Glutamatergic neuron (in vitro differentiated cells): Measurements from ENCODE around the gene PRAC1. TPM values are rescaled to one million over a fixed set of nuclear protein-coding genes. Genes with fewer than 3 reads are reported as not detected.

Experiments
- DNase-seq: peaks from one replicate; pipeline ENCODE4 v3.0.0; 2022
- H3K27ac Mint-ChIP-seq: one replicate; pipeline ENCODE4 v1.8.0; 2020; ENCODE audit warnings: mild to moderate bottlenecking, mixed read lengths, inconsistent platforms; ENCODE audit not compliant: unreplicated experiment
- H3K27me3 Mint-ChIP-seq: one replicate; pipeline ENCODE4 v1.8.0; 2020; ENCODE audit warnings: mild to moderate bottlenecking, moderate library complexity, mixed read lengths, inconsistent platforms; ENCODE audit not compliant: unreplicated experiment
- H3K36me3 Mint-ChIP-seq: one replicate; pipeline ENCODE4 v1.8.0; 2020; ENCODE audit warnings: mild to moderate bottlenecking, mixed read lengths, inconsistent platforms; ENCODE audit not compliant: unreplicated experiment
- H3K4me1 Mint-ChIP-seq: one replicate; pipeline ENCODE4 v1.8.0; 2020; ENCODE audit warnings: mild to moderate bottlenecking, low read depth, mixed read lengths, inconsistent platforms; ENCODE audit not compliant: unreplicated experiment
- H3K4me3 Mint-ChIP-seq: one replicate; pipeline ENCODE4 v1.8.0; 2020; ENCODE audit warnings: mild to moderate bottlenecking, mixed read lengths, inconsistent platforms; ENCODE audit not compliant: unreplicated experiment
- H3K9me3 Mint-ChIP-seq: one replicate; pipeline ENCODE4 v1.8.0; 2020; ENCODE audit warnings: mild to moderate bottlenecking, moderate library complexity, mixed read lengths, inconsistent platforms; ENCODE audit not compliant: unreplicated experiment
- CTCF ChIP-seq: fragments of 200-600 bp; sonication (generic); IDR thresholded peaks from one replicate; pipeline ENCODE4 v1.5.0; 2021; ENCODE audit not compliant: partially characterized antibody, unreplicated experiment
- total RNA-seq: library from RNA; stranded (reverse); fragmentation: NEBNext Ultra II Directional; extraction: Animal tissue kit (Norgen Biotek cat#: 25700); gene quantifications from one replicate; pipeline ENCODE4 v1.2.1, GENCODE V29; 2021; ENCODE audit not compliant: unreplicated experiment

The PRAC1 gene
- total RNA-seq, 1 donor from 2014 or later = not detected

GRCh38 chr17:48711128-48711527 lies 11.2 kb downstream of the PRAC1 start:
- no peak overlapping the region for H3K27ac Mint-ChIP-seq
- peaks cover 2% of the 10 kb centered on the region for H3K9me3 Mint-ChIP-seq
- no peaks in the 10 kb centered on the region for H3K4me1 Mint-ChIP-seq
- TF ChIP-seq CTCF = no peak
- no peaks in the 10 kb centered on the region for H3K36me3 Mint-ChIP-seq
- DNase-seq = no peak
- no peak overlapping the region for H3K4me3 Mint-ChIP-seq
- peaks cover 2% of the 10 kb centered on the region for H3K27me3 Mint-ChIP-seq

- TF ChIP-seq CTCF = no peak
- Mint-ChIP-seq H3K27ac (peak overlapping the region; percentile 76), H3K4me1 (peaks cover 10% of the 10 kb centered on the region), H3K27me3 (peaks cover 3% of the 10 kb centered on the region), H3K9me3 (peaks cover 2% of the 10 kb centered on the region), H3K4me3 (no peak overlapping the region), H3K36me3 (no peaks in the 10 kb centered on the region)
- DNase-seq = no peak
These were observed 17.7 kb downstream of the PRAC1 start for GRCh38 chr17:48704361-48705248.

- Mint-ChIP-seq H3K36me3 (no peaks in the 10 kb centered on the region), H3K27me3 (peaks cover 3% of the 10 kb centered on the region)
- no peak for DNase-seq
These were observed 20.3 kb downstream of the PRAC1 start for GRCh38 chr17:48701864-48702532.

GRCh38 chr17:48693178-48693577 lies 29.1 kb downstream of the PRAC1 start:
- no peaks in the 10 kb centered on the region for H3K4me1 Mint-ChIP-seq
- H3K4me3 Mint-ChIP-seq = no peak overlapping the region
- H3K9me3 Mint-ChIP-seq = no peaks in the 10 kb centered on the region
- TF ChIP-seq CTCF = no peak
- H3K36me3 Mint-ChIP-seq = peaks cover 6% of the 10 kb centered on the region
- no peak overlapping the region for H3K27ac Mint-ChIP-seq
- DNase-seq = no peak
- no peaks in the 10 kb centered on the region for H3K27me3 Mint-ChIP-seq

More at GRCh38 chr17:48701864-48702532, 20.3 kb downstream of the PRAC1 start:
- Mint-ChIP-seq H3K4me3 (no peak overlapping the region), H3K27ac (no peak overlapping the region), H3K4me1 (peaks cover 10% of the 10 kb centered on the region), H3K9me3 (no peaks in the 10 kb centered on the region)
- TF ChIP-seq CTCF = no peak

GRCh38 chr17:48692049-48692448 lies 30.3 kb downstream of the PRAC1 start:
- DNase-seq = no peak
- Mint-ChIP-seq H3K4me1 (no peaks in the 10 kb centered on the region), H3K9me3 (no peaks in the 10 kb centered on the region), H3K36me3 (peaks cover 6% of the 10 kb centered on the region), H3K4me3 (no peak overlapping the region), H3K27me3 (no peaks in the 10 kb centered on the region), H3K27ac (no peak overlapping the region)
- TF ChIP-seq CTCF = no peak
